HL-60/S4 treated with retinoic acid at 250 ng/mL for 4 days and 3 days (cell line): Measurements from ENCODE around the gene HOXA4.

Experiments
- in situ Hi-C: fragments of 300-500 bp; cut with MboI; formaldehyde crosslinking; loops from 2 replicates; pipeline ENCODE4 v1.7.0; 2022; ENCODE audit warnings: low sequenced_read_pairs

HOXA4 gene

DNA sequence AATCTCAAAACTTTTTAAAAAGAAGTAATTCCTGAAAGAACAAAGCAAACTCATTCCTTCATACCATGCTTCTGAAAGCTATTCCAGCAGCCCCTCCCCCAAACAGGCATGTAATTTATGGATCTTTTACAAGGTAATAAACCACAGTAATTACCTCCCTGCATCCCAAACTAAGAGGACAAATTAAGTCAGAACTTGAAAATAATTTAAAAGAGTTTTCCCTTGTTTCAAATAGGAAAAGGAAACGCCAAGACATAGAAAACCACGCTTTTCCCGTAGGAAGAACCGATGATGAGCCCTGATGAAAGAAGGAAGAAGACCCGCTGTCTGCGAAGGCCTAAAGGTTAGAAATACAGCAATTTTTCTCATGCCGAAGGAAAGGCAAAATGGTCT, 8.9 kb downstream of the HOXA4 start:
- in situ Hi-C loops = no loop called here

- in situ Hi-C loops = no loop called here
These were observed 11.1 kb downstream of the HOXA4 start for GRCh38 chr7:27119412-27119911.

DNA sequence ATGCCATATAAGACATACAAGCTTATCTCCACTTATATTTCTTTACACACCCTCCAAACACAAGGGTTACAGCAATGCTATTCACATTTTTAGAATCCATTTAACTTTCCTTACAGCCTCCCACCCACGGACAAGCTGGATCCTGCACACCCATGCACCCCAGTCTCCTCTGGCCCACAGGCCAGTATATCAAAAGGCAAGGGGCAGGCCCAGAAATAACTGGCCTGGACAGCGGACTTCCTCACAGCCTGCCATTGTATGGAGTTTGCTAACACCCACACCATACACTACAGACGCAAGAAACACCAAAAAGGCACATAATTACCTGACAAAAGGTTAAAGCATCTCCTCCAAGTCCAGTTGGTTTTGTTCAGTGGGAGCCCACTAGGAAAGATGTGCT, 12.0 kb downstream of the HOXA4 start:
- in situ Hi-C loops = no loop called here

GRCh38 chr7:27117887-27118491, 12.6 kb downstream of the HOXA4 start:
- in situ Hi-C loops = no loop called here

DNA sequence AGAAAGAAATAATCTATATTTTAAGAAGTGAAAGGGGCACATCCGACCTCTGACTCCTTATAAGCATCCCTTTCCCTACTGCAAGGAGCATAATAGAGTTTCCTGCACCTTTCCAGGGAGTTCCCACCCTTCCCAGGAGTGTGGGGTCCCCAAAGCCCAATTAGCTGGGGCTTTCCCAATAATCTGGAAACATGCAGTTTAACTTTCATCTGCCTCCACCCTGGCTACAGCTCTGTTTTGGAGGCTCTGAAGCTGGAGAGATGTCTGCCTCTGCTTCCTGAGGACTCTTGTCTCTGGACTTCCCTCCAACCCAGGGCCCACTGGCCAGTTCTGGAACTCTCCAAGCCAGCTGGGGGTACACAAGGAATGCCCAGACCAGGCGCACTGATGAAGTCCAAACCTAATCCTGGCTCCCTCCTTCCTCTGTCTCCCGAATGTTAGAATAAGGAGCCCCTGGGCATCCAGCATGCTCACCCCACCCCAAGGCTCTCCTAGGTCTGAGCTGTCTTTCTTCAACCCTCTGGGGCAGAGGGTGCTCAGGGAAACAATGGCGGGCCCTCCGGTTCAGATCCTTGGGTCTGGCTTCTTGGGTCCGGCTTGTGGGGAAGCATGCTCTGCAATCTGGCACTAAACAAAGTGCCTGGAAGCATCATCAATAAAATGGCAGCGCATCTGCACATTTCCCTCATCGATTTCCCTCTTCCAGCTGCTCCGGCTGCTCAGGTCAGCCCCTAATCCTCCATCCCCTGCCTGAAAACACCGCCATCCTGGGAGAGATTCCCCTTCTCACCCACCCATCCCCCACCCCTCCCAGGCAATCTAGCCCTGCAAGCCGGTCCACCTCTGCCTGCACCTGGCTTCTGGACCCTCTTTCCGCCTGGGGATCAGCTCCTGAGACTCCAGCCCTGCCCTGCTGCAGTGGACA, 13.3 kb downstream of the HOXA4 start:
- in situ Hi-C loops = no loop called here

- in situ Hi-C loops = no loop called here
These were observed 14.3 kb downstream of the HOXA4 start for GRCh38 chr7:27116031-27116961.

- in situ Hi-C loops = no loop called here
These were observed 15.1 kb downstream of the HOXA4 start for GRCh38 chr7:27115221-27116026.

DNA sequence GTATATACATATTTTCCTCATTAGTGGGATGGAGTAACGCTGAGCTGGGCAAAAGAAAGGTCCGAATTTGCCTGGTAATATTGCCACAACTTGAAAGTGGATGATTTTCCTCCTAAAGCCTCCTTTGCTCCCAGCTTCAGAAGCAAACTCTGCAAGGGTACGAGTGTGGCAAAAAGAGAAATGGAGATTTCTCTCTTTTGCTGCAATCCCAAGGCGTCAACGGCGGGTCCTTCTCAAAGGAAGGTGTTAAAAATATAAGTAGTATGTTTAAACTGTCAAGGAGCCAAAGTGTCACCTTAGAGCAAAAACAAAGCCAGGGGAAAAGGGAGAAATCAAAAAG, 15.7 kb downstream of the HOXA4 start:
- in situ Hi-C loops = no loop called here

DNA sequence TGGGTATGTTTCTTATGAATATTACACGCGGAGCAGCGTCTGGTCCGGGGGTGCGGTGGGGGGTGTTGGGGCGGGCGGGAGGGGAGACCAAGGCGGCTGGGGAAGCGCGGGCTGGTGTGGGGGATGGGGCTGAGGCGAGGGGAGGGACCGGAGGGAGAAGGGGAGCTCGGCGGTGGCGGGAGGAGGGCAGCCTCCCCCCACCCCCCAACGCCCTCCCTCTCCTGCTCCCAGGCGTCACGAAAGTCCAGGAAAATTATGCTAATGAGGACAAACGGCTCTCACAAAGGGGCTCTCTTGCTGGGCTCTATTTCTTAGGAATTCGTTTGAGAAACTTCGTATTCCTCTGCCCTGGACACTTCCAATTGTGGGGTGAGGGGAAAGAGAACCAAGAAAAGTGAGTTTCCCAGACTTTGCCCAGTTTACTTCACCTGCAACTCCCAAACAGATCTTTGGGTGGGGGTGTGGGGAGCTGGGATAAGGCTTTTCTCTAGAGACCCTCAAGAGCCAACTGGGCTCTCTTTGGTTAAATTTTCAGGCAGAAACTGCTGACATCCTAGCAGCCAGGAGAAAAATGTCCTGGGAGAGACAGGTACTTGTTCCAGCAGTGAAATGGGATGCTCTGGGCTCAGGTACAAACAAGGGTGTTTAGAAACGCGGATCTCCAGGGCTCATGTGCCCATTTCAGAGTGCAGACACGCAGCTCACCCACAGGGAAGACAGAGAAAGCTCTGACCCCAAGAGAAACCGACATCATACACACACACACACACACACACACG, 16.4 kb downstream of the HOXA4 start:
- in situ Hi-C loops = no loop called here

- in situ Hi-C loops = no loop called here
These were observed 17.3 kb downstream of the HOXA4 start for GRCh38 chr7:27112955-27113949.

- in situ Hi-C loops = no loop called here
These were observed 18.2 kb downstream of the HOXA4 start for GRCh38 chr7:27112361-27112760.

DNA sequence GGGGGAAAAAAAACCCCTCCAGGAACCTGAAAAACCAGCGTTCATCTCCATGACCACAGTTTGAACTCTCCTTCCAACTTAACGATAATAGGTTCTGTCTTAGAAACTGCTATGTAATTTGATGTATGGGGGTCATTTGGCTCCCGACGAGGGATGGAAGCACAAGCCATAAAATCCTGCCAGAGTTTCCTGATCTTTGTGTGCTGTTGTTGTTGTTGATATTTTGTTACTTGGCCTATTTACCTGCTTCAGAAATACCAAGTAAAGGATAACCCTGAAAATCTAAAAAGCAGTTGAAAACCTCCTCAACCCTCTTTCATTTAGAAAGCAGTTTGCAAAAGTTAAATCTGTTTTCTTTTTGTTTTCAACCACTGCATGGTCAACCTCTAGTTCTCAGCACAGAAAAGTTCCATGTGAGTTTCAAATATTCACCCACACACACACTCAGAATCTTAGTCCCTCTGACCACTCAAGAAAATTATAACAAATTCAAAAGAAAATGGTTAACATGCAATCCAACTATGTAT, 18.7 kb downstream of the HOXA4 start:
- in situ Hi-C loops = no loop called here

- in situ Hi-C loops = no loop called here
These were observed 19.4 kb downstream of the HOXA4 start for GRCh38 chr7:27111042-27111750.

GRCh38 chr7:27110186-27111031, 20.1 kb downstream of the HOXA4 start:
- in situ Hi-C loops = no loop called here

- in situ Hi-C loops = no loop called here
These were observed 20.9 kb downstream of the HOXA4 start for GRCh38 chr7:27109466-27110185.
